ENCODE measurements around the gene IRF3.

- no peak for TF ChIP-seq CTCF (conservative IDR thresholded peaks at IDR 0.05 in 1 of 2, IDR thresholded peaks at IDR 0.05 in 1 of 2; ENCODE audit: low read depth in 1 of 2, low read length in 2 of 2)
- no peak for TF ChIP-seq EZH2 (IDR thresholded peaks at IDR 0.05; ENCODE audit: low read length, missing control alignments)
These were observed 21.5 kb upstream of the IRF3 start for GRCh38 chr19:49687150-49687549.
